ENCODE results near the gene GAS6. TPM values are rescaled to one million over a fixed set of nuclear protein-coding genes. Genes with fewer than 3 reads are reported as not detected.

GAS6 gene
- total and polyA plus RNA-seq, 2 donors (not counting 3 experiments of a cell fraction or from before 2014, with no cell fraction given) = 69.2 to 109 TPM

DNA sequence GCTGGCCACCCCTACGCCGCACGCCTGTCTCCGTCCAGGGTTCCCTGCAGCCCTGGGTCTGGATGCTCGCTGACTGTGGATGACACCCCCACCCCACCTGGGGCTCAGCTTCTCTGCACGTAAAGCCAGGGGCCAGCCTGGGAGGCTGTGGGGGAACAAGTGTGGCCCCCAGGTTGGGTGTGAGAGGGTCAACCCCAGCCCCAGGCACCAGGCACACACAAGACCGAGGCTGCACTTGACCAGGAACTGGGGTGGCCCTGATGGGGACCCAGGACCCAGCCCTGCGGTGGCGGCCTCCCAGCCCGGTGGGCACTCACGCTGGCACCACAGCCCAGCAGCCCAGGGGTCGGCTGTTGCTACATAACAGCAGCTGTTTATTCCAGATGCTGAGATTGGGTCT lies 41.6 kb downstream of the GAS6 start:
- ChIA-PET POLR2A (no interaction called here), CTCF (interaction anchor here (1.6 to 5.4 kb wide), 3 partner anchors 15 to 123 kb away, joined by 4 to 21 read pairs (median 5); no protein-coding TSS in a partner anchor)
- BruUV-seq (replicated peaks) = no TSS peak
- H3K9ac ChIP-seq (replicated peaks; ENCODE audit: extremely low read depth, insufficient read depth, low read length) = no peak overlapping the region
- no peak for DNase-seq (ENCODE audit: low read depth, low spot score)
- intact Hi-C loops (cut with micrococcal nuclease) (no loop called here), dilution Hi-C loops (cut with MboI; ENCODE audit: extremely low pct_ligation_motif_present, low sequenced_read_pairs) (no loop called here)
- no peak overlapping the region for H3K27ac ChIP-seq (ENCODE audit: insufficient read depth, low read depth, low read length)
- H3K36me3 ChIP-seq (ENCODE audit: control insufficient read depth in 2 of 2, extremely low read depth in 1 of 2, insufficient read depth in 2 of 2, low read length in 2 of 2) = peaks cover 0 to 14% of the 10 kb centered on the region in 2 experiments
- H3K4me3 ChIP-seq (replicated peaks in 1 of 3; ENCODE audit: insufficient read depth in 1 of 3, low read depth in 1 of 3, low read length in 3 of 3) = no peak overlapping the region
- peaks cover 6% of the 10 kb centered on the region for H3K4me1 ChIP-seq (ENCODE audit: control insufficient read depth, extremely low read depth, insufficient read depth, low read length)
- H3K9me3 ChIP-seq (replicated peaks; ENCODE audit: control insufficient read depth, insufficient read depth, low read length) = no peaks in the 10 kb centered on the region
- H3K79me2 ChIP-seq (ENCODE audit: control insufficient read depth, insufficient read depth, low read length) = no peaks in the 10 kb centered on the region
- no peak for TF ChIP-seq JUN (IDR thresholded peaks at IDR 0.05; ENCODE audit: borderline replicate concordance, insufficient read depth, insufficient read length, low read depth)
- no peak for TF ChIP-seq POLR2A (IDR thresholded peaks at IDR 0.05; ENCODE audit: low read depth, low read length)
- TF ChIP-seq, protein P1, sequence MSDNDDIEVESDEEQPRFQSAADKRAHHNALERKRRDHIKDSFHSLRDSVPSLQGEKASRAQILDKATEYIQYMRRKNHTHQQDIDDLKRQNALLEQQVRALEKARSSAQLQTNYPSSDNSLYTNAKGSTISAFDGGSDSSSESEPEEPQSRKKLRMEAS (IDR thresholded peaks at IDR 0.05; ENCODE audit: insufficient read depth, insufficient read length) = no peak
- TF ChIP-seq POLR2AphosphoS5 (IDR thresholded peaks at IDR 0.05; ENCODE audit: insufficient read depth, low read depth, low read length) = no peak
- TF ChIP-seq GATA2 (IDR thresholded peaks at IDR 0.05; ENCODE audit: insufficient read depth, insufficient read length, low read depth, low read length) = no peak
- no peak for TF ChIP-seq FOS (IDR thresholded peaks at IDR 0.05; ENCODE audit: borderline replicate concordance, insufficient read depth, low read length)
- no peak for TF ChIP-seq EZH2 (IDR thresholded peaks at IDR 0.05; ENCODE audit: borderline replicate concordance, low read depth, low read length, severe bottlenecking)
- no peak for TF ChIP-seq MYC (IDR thresholded peaks at IDR 0.05; ENCODE audit: low read depth, low read length)
- H4K20me1 ChIP-seq (replicated peaks; ENCODE audit: control insufficient read depth, extremely low read depth, insufficient read depth, low read length) = no peaks in the 10 kb centered on the region
- no peak for FAIRE-seq
- H3K27me3 ChIP-seq (ENCODE audit: control insufficient read depth in 2 of 2, insufficient read depth in 2 of 2, low read length in 2 of 2) = no peaks in the 10 kb centered on the region
- no peak overlapping the region for H2AFZ ChIP-seq (ENCODE audit: low read depth, low read length)
- H3K4me2 ChIP-seq (ENCODE audit: insufficient read depth, low read length) = no peak overlapping the region
- H3K9me1 ChIP-seq (replicated peaks; ENCODE audit: control insufficient read depth, extremely low read depth, insufficient read depth, low read length) = no peaks in the 10 kb centered on the region

DNA sequence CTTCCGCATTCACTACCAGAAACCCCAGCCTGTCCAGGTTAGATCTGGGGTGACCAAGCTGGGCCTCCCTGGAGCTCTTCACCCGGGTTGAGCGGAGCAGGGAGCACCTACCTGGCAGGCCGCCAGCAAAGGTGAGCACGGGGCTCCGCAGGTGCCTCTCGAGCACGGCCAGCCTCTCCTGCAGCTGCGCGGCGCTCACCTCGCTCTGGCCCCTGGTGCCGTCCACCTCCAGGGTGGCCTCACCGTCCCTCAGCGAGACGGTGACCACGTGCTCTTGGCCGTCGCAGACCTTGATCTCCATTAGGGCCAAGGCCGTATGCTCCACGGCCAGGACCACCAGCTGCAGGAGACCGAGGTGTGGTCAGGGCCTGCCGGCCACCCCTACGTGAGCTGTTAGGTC lies 42.0 kb downstream of the GAS6 start:
- H3K4me3 ChIP-seq (replicated peaks in 1 of 3; ENCODE audit: insufficient read depth in 1 of 3, low read depth in 1 of 3, low read length in 3 of 3) = no peak overlapping the region
- no peak overlapping the region for H2AFZ ChIP-seq (ENCODE audit: low read depth, low read length)
- intact Hi-C loops (cut with micrococcal nuclease) = no loop called here
- H4K20me1 ChIP-seq (replicated peaks; ENCODE audit: control insufficient read depth, extremely low read depth, insufficient read depth, low read length) = no peaks in the 10 kb centered on the region
- TF ChIP-seq, protein P1 (IDR thresholded peaks at IDR 0.05; ENCODE audit: insufficient read depth, insufficient read length) = no peak
- TF ChIP-seq JUN (IDR thresholded peaks at IDR 0.05; ENCODE audit: borderline replicate concordance, insufficient read depth, insufficient read length, low read depth) (no peak), POLR2AphosphoS5 (IDR thresholded peaks at IDR 0.05; ENCODE audit: insufficient read depth, low read depth, low read length) (no peak), FOS (IDR thresholded peaks at IDR 0.05; ENCODE audit: borderline replicate concordance, insufficient read depth, low read length) (no peak), EZH2 (IDR thresholded peaks at IDR 0.05; ENCODE audit: borderline replicate concordance, low read depth, low read length, severe bottlenecking) (no peak), GATA2 (IDR thresholded peaks at IDR 0.05; ENCODE audit: insufficient read depth, insufficient read length, low read depth, low read length) (no peak)
- TF ChIP-seq, protein P2, sequence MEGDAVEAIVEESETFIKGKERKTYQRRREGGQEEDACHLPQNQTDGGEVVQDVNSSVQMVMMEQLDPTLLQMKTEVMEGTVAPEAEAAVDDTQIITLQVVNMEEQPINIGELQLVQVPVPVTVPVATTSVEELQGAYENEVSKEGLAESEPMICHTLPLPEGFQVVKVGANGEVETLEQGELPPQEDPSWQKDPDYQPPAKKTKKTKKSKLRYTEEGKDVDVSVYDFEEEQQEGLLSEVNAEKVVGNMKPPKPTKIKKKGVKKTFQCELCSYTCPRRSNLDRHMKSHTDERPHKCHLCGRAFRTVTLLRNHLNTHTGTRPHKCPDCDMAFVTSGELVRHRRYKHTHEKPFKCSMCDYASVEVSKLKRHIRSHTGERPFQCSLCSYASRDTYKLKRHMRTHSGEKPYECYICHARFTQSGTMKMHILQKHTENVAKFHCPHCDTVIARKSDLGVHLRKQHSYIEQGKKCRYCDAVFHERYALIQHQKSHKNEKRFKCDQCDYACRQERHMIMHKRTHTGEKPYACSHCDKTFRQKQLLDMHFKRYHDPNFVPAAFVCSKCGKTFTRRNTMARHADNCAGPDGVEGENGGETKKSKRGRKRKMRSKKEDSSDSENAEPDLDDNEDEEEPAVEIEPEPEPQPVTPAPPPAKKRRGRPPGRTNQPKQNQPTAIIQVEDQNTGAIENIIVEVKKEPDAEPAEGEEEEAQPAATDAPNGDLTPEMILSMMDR (IDR thresholded peaks at IDR 0.05; ENCODE audit: extremely low read depth in 1 of 2, insufficient read depth in 1 of 2, low read depth in 1 of 2, low read length in 2 of 2) = no peak
- no peaks in the 10 kb centered on the region for H3K9me3 ChIP-seq (replicated peaks; ENCODE audit: control insufficient read depth, insufficient read depth, low read length)
- no peak overlapping the region for H3K9ac ChIP-seq (replicated peaks; ENCODE audit: extremely low read depth, insufficient read depth, low read length)
- no peaks in the 10 kb centered on the region for H3K9me1 ChIP-seq (replicated peaks; ENCODE audit: control insufficient read depth, extremely low read depth, insufficient read depth, low read length)
- ChIA-PET CTCF (interaction anchor here (1.0 to 5.4 kb wide), 5 partner anchors 16 to 125 kb away, joined by 4 to 21 read pairs (median 5); no protein-coding TSS in a partner anchor), POLR2A (no interaction called here)
- dilution Hi-C loops (cut with MboI; ENCODE audit: extremely low pct_ligation_motif_present, low sequenced_read_pairs) = no loop called here
- H3K27me3 ChIP-seq (ENCODE audit: control insufficient read depth in 2 of 2, insufficient read depth in 2 of 2, low read length in 2 of 2) = no peaks in the 10 kb centered on the region
- H3K4me1 ChIP-seq (ENCODE audit: control insufficient read depth, extremely low read depth, insufficient read depth, low read length) = peaks cover 6% of the 10 kb centered on the region
- no peak for DNase-seq (ENCODE audit: low read depth, low spot score)
- no peak for FAIRE-seq
- no peaks in the 10 kb centered on the region for H3K79me2 ChIP-seq (ENCODE audit: control insufficient read depth, insufficient read depth, low read length)
- no peak overlapping the region for H3K4me2 ChIP-seq (ENCODE audit: insufficient read depth, low read length)
- H3K27ac ChIP-seq (ENCODE audit: insufficient read depth, low read depth, low read length) = no peak overlapping the region
- BruUV-seq (replicated peaks) = no TSS peak
- peaks cover 0 to 14% of the 10 kb centered on the region in 2 experiments for H3K36me3 ChIP-seq (ENCODE audit: control insufficient read depth in 2 of 2, extremely low read depth in 1 of 2, insufficient read depth in 2 of 2, low read length in 2 of 2)

Measured in endothelial cell of umbilical vein (primary cell).